AML-193 (cell line): ENCODE data around the gene PFKFB2.
A peak's percentile ranks its signal among the peaks of the same experiment; 100 is the strongest.

Source experiments
- DNase-seq, 2 experiments: peaks; one replicate each; lab custom pipeline; 2025; lab: John Stamatoyannopoulos, UW

The PFKFB2 gene

DNA sequence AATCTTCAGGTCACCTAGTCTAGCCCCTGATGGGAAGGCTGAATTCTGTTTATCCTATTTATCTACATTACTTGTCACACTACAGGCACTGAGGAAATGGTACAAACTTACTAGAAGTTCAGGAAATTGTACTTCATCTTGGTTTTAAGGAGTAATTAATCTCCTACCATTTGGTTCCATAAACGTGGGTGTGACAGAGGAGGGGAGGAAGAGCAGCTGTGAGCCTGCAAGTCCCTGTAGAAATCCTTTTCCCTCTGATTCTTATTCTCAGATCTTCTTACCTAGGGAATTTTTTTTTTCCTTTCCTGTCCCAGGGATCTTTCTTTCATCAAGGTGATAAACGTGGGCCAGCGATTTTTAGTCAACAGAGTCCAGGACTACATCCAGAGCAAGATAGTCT, 14.1 kb downstream of the PFKFB2 start:
- DNase-seq: no peak

DNA sequence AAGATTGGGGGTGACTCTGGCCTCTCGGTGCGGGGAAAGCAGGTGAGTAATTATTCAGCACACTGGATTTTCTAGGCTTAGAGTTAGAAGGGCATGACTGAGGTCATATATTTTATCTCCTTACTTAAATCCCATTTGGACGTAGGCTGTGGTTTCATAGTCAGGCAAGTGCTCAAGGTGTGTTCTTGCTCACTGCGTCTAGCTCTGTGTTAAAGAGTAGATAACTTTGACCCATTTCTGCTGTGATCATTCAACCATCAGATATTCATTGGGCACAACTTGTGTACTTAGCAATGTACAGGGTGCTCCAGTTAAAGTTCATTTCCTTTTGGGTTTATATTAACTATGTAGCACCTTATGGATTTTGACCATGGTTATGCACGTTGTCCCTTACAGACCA, 14.6 kb downstream of the PFKFB2 start:
- DNase-seq: no peak

- no peak for DNase-seq
Measured at GRCh38 chr1:207069061-207069460, 16.0 kb downstream of the PFKFB2 start.

DNA sequence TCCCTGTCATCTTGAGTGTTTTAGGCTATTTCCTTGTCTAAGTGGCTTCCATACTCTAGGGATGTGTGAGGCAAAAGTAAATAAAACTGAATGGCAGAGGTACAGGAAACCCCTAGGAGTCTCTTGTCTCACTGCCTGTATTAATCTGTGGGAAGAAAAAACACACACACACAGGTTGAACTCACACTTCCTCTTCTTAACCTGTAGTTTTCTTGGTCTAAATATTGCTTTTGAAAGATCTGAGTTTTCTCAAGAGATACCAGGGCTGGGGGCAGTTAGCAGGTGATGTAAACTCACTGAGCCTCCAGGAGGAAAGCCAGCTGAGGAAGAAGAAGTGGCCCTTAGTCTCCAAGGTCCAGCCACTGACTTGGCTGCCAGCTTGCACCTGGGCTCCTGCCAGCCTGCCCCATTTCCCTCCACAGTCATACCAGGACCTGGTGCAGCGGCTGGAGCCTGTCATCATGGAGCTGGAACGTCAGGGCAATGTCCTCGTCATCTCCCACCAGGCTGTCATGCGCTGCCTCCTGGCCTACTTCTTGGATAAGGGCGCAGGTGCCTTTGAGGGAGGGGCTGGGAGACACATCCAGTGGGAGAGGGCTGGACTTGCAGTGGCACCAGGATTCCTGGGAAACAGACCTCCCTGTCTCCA, 16.9 kb downstream of the PFKFB2 start:
- no peak for DNase-seq

GRCh38 chr1:207070811-207071210, 17.7 kb downstream of the PFKFB2 start:
- peak; percentile 55 to 66 for DNase-seq

GRCh38 chr1:207071426-207071825, 18.4 kb downstream of the PFKFB2 start:
- DNase-seq: no peak

DNA sequence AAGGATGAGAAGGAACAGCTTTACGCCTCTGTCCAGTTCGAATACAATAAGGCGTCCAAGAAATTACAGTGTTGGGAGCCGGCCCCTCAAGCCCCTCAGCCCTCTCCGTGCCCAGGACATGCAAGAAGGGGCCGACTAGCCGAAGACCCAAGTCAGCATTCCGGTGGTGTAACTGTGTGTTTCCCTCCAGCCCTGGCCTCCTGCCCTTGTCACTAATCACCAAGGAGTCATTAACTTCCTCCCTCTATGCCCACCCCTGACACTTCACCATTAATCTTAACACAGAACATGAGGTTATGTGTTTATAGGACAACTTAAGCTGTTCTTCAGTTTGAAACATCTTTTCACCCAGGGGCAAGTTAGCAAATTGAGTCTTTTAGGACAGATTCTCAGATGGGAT, 19.2 kb downstream of the PFKFB2 start:
- DNase-seq: no peak

DNA sequence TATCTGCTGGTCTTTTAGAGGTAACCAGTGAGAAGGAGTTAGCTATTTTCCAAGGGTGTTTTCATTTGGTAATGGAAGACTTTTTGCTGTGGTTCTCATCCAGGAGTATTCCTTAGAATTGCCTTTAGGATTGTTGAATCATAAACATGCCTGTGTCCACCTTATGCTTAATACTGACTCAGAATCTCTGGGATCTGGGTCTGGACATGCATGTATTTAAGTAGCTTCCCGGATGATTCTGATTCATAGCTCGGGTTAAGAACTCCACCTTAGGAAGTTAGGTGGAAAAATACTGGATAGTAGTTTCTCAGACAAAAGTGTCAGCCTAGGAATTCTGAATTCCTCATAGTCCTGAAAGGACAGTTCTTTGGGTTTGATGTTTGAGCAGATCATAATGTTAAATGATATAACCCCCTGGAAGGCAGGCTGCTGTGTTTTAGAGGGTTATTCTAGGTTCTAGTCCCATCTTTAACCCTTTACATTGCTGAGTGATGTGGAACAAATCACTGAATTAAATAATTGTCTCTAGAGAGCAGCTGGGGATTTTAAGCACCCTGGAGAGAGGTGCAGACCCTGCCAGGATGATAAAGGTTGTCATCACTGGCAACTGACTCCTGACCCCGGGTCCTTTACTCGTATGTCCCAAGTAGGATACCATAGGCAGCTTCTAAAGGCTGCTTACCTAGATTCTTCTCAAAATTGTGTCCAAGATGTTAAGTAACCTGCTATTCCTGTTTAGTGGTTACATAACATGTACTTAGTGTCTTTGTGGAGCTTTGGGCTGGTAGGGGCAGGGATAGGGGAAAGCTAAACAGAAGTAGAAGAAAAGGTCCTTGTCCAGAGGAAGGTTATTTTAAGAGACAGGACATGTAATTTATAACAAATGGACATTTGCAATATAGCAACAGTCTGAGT, 21.1 kb downstream of the PFKFB2 start:
- DNase-seq: no peak

- no peak for DNase-seq
Measured at GRCh38 chr1:207076181-207076955, 23.3 kb downstream of the PFKFB2 start.

- DNase-seq: no peak
Measured at GRCh38 chr1:207077012-207077411, 23.9 kb downstream of the PFKFB2 start.

- peak; percentile 81 to 82 for DNase-seq
Measured at GRCh38 chr1:207077470-207078377, 24.6 kb downstream of the PFKFB2 start.

DNA sequence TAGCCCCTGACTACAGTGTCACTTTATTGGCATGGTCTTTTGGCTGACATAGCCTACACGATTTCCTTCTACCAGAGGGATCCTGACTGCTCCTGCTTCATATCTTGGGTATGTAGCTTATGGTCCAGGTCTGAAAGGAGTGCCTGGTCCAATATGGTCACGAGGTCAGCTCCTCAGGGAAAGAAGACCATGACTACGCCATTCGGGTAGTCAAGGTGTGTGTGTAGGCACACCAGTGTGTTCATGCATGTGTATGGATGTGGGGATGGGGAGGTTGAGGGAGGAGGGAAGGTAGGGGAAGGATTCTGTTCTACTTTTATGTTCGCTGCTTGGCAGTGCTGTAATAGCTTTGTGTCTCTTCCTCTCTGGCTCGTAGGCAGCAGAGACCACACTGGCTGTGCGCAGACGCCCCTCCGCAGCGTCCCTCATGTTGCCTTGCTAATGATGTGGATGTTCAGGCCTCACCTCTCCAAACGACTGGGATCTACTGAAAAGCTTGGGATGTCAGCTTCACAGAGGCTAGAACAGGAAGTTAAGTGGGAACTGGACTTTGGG, 25.6 kb downstream of the PFKFB2 start:
- DNase-seq: no peak

DNA sequence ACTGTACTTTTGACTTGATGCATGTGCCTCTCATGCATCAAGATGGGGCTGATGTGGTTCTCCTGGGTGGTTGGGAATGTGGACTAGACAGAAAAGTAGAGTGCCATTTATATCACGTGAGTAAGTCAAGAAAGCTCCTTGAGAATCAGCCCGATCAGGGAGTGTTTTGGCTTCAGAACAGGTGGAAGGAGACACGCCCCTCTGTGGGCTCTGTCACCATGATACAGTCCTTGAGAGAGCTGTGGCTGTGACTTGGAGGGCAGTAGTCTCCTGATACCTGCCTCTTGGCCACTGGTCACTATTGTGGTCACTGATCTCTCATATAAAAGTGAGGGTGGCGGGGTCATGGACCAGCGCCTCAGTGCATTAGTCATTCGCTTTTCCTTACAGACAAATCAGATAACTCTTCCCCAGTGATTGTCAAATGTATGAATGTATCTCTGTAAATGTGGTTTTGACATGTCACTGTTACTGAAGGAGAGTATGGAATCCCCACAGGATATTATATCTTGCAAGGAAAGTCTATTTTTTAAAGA, 26.7 kb downstream of the PFKFB2 start:
- no peak for DNase-seq

DNA sequence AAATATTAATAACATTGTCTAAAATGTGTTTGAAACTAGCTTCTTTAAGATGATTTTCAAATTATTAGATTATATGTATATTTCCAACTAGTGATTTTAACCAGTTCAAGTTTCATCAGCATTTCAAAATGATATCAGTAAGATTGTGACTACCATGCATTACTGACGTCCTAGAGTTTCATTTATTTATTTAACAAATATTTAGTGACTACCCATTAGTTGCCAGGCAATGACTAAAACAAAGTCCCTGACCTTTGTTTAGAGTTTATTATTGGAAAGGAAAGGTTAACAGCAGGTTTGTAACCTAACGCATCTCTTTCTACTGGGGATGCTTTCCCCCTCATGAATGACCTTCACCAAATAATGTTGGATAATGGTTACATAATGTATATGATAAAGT, 28.0 kb downstream of the PFKFB2 start:
- no peak for DNase-seq

- no peak for DNase-seq
Measured at GRCh38 chr1:207081806-207082205, 28.7 kb downstream of the PFKFB2 start.

GRCh38 chr1:207084232-207084631, 31.2 kb downstream of the PFKFB2 start:
- no peak for DNase-seq

- peak; percentile 7 to 29 for DNase-seq
Measured at GRCh38 chr1:207084701-207085180, 31.7 kb downstream of the PFKFB2 start.

DNA sequence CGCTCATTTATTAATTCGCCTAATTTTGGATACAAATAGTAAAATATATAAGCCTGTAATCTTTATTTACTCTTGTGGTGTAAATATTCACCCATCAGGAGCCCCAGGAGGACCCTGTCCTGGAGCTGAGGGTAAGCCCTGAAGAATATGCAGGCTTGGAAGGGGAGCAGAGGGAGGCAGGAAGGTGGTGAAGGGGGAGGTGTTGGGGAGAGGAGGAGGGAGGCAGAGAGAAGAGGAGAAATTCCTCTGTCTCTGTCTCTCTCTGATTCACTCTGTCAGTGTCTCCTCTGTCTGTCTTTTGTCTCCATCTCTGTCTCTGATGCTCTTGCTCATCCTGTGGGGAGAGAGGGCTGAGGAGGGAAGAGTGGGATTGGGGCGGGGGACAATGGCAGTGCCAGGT, 32.8 kb downstream of the PFKFB2 start:
- no peak for DNase-seq

DNA sequence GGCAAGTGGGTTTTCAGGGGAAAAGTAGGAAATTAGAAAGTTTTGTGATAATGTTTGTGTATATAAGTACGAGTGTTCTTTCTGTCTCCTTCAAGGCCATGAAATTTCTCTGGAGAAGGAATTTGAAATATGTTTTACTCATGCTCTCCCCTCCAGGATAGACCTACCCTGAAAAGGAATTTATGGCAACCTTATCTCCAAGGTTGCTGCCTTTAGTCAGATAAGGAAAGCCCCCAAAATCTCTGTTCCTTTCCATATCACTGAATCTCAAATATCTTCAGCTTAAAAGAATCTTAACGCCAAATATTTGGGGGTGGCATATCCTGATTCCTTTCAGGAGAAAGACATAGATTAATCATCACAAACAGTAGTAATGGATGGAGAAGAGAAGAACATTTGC, 35.1 kb downstream of the PFKFB2 start:
- DNase-seq: no peak

DNA sequence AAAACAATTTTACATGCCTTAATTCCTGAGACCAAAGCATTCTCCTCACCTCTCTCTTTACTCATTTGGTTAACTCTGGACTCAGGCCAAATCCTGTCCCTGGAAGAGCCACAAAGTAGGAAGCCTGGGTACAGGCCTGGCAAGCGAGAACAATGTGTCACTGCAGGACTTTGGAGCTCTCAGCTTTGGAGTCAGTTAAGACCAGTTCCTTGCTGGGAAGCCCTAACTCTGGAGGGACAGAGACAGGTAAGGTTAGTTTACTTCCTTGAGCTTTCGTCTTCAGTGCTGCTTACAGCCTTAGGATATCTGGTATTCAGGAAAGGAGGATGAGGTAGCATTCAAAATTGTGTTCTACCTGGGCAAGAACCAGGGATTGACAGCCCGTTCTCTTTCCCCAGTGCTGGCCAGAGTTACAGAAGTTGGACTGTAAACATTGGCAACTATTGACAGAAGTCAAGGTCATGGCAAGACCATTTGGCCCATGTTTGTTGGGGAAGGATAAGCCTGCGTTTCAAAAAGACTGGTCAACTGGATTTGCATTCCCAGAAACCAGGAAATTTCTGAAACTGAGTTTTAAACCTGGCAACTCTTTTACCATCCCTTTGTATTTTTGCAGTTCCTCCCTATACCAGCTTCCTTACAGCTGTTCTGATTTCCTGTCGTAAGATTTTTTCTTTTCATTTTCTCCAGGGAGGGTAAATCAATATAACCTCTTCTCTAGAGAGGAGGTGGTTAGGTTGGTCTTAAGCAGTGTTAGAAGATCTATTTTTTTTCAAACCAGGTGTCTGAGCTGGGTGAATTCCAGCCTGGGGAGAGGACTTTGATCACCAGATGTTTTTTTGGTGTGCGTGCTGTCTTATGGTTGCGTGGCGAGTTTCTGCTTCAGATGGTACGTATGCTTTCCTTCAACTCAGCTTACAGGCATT, 35.9 kb downstream of the PFKFB2 start, which contains the start of gene C4BPB:
Gene C4BPB, plus strand, starts transcription at position 160 of the 926 bp plus-strand sequence. Its CDS starts 672 bp downstream, at position 832.
- no peak for DNase-seq
